OCI-M1 (cell line): ENCODE data around the gene NAA25.
"Not testable (repeated sequence)": the region's sequence is repeated elsewhere in the genome, so short reads cannot be mapped to it uniquely, and the experiment has no call there.

Source experiments
- DNase-seq: peaks from one replicate; lab custom pipeline; 2025; lab: John Stamatoyannopoulos, UW

Gene NAA25

DNA sequence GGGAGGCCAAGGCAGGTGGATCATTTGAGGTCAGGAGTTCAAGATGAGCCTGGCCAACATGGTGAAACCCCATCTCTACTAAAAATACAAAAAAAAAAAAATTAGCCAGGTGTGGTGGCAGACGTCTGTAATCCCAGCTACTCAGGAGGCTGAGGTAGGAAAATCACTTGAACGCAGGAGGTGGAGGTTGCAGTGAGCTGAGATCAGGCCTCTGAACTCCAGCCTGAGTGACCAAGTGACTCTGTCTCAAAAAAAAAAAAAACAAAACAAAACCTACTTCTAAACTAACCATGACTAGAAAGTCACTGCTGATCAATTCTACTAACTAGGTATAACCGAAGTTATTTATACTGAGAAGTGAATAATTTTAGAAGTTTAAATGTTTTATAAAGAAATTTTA, 99.0 kb downstream of the NAA25 start:
- DNase-seq, result not testable (repeated sequence)

DNA sequence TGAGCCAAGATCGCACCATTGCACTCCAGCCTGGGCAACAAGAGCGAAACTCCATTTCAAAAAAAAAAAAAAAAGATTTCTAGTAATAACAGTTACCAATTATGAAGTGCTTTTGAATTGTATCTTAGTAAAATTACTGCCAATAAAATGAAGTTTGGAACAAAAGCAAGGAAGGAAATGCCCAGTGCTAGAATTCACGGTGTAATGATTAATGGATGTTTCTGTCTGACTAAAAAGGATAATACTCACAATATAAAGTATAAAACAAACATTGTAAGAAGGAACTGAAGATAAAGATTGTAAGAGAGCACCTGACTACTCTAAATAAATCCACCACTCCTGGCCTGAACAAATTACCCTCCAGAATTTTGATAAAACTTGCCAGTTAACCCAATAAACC, 99.7 kb downstream of the NAA25 start:
- no peak for DNase-seq

DNA sequence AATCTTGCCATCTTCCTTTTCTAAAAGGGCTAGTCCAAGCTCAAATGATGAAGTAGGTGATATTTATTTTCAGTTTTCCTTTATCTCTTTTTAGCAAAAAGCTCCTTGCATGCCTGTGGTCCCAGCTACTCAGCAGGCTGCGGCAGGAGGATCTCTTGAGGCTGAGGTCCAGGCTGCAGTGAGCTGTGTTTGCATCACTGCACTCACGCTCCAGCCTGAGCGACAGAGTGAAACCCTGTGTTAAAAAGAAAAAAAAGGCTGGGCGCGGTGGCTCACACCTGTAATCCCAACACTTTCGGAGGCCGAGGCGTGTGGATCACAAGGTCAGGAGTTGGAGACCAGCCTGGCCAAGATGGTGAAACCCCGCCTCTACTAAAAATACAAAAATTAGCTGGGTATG, 100.6 kb downstream of the NAA25 start:
- peak; percentile 32 for DNase-seq

DNA sequence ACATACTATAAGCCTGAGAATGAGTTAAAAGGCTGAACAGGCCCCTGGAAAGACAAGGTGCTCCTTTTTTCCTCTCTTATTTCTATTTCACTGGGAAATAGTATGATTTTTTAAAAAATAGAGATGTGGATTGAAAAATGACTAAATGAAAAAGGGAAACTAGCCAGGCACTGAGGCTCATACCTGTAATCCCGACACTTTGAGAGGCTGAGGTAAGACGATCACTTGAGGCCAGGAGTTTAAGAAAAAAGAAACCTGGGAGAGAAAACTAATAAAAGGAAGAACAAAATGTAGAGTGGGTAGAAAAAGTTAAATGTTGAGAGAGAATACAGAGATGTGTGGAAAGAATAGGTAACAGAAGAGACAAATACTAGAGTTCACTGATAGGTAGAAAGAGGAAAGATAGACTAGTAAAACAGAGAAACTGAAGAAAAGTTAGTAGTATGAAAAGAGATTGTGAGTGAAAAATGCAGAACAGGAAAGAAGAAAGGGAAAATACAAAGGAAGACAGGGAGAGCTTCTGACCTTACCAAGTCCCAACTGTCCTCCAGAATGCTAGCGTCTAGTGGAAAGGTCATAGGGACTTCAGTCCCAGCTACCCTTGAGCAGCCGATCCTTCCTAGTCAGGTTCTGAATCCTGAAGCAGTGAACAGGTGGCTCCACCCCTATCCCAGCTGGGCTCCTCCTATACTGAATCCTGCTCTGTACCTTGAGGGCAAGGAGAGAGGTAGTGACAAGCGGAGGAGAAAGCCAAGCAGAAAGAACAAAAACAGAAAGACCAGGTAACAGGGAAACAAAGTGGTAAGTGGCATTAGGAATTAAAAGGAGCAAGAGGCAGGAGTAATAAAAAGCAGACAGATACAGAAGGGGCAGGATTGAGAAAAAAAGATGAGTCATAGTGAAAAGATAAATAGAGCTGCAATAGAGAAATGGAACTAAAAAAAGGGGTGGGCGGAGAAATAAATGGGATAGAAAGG, 102.9 kb downstream of the NAA25 start:
- DNase-seq, result peak; percentile 74

DNA sequence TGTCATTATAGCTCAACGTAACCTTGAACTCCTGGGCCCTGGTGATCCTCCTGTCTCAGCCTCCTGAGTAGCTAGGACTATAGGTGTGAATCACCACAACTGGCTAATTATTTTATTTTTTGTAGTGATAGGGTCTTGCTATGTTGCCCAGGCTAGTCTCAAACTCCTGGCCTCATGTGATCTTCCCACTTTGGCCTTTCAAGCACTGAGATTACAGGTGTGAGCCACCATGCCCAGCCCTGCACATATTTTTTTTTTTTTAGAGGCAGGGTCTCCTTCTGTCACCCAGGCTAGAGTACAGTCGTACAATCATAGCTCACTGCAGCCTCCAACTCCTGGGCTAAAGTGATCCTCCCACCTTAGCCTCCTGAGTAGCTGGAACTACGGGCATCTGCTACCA, 104.5 kb downstream of the NAA25 start:
- DNase-seq, result no peak

DNA sequence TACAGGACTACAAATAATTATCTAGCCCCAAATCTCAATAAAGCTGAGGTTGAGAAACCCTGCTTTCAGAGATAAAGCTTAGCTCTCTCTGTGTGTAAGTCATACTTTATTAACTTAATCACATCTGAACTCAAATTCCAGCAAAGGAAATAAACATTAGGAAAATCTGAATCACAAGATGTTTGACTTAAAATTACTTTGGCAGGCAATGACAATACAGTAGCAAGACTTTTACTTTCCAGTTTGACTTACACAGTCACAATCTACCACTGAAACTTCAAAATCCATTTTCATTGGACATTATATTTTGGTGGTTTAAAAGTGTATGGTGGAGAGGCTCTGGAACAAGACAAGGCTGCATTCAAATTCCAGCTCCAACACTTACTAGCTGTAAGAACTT, 107.0 kb downstream of the NAA25 start:
- peak; percentile 11 for DNase-seq

DNA sequence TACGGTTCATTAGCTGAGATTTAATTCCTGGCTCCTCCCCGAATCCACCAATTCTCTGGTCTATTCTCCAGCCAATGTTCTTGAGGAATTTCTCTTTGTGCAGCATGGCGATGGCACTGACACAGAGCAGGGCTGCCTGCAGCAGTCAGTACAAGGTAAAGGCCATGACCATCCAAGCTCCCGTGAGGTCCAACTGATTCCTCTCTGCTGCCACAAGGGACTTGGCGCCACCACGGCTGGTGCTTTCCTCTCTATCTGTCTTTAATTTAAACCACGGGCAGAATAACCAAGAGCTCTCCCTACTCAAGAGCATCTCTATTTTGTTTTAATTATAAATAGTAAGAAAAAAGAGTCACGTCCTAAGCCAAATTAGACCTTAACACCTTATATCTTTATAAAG, 107.8 kb downstream of the NAA25 start:
- no peak for DNase-seq

DNA sequence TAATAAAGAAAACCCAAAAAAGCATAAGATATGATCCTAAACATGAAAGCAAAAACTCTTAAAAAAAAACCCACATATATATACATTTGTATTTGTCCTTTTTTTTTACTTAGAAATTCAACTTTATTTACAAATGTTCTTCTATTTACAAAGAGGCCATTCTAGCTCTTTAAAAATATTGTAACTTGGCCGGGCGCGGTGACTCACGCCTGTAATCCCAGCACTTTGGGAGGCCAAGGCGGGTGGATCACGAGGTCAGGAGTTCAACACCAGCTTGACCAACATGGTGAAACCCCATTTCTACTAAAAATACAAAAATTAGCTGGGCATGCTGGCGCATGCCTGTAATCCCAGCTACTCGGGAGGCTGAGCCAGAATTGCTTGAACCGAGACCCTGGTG, 109.5 kb downstream of the NAA25 start:
- not testable (repeated sequence) for DNase-seq

DNA sequence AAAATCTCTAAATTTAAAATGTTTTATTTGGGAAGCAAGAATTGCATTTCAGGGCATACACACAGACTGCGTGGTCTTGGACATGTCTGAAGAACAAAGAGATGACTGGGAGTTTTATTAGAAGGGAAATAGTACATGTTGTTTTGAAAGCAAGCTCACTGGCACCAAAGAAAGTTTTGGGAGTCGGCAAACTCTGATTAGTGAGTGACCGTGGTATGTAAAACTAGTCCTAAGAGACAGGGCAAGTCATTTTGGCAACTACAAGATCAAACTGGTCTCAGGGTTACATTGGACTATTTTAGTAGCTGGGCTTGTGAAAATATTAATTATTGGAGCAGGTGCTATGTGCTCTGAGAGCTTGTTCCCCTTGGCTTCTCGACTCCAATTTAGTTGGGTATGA, 110.6 kb downstream of the NAA25 start:
- no peak for DNase-seq

DNA sequence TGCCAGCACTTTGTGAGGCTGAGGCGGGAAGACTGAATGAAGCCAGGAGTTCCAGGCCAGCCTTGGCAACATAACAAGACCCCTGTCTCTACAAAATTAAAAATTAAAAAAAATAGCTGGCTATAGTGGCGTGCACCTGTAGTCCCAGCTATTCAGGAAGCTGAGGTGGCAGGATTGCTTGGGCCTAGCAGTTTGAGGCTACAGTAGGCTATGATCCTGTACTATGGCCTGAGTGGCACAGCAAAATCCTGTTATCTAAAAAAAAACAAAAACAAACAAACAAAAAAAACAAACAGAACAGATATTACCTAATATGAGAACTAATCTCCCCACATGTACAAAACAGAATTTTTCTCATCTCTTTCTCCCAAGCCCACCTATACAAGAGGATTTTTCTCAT, 111.3 kb downstream of the NAA25 start:
- no peak for DNase-seq

DNA sequence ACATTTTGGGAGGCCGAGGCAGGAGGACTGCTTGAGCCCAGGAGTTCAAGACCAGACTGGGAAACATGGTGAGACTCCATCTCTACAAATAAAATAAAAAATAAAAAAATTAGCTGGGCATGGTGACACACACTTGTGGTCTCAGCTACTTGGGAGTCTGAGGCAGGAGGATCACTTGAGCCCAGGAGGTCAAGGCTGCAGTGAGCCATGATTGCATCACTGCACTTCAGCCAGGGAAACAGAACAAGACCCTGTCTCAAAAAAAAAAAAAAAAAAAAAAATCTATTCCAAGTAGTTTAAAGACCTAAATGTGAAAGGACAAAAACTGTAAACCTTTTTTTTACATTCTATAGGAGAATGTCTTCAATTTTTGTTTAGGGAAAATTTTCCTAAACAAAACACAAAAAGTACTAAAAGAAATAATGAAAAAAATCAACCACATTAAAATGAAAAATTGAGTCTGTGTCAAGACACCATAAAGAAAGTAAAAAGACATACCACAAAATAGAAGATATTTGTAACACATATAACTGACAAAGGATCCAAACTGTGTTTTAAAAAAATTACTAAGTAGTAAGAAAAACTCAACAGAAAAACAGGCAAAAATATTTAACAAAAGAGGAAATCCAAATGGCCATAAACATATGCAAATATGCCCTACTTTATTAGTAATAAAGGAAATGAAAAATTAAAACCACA, 112.7 kb downstream of the NAA25 start:
- DNase-seq, result no peak

DNA sequence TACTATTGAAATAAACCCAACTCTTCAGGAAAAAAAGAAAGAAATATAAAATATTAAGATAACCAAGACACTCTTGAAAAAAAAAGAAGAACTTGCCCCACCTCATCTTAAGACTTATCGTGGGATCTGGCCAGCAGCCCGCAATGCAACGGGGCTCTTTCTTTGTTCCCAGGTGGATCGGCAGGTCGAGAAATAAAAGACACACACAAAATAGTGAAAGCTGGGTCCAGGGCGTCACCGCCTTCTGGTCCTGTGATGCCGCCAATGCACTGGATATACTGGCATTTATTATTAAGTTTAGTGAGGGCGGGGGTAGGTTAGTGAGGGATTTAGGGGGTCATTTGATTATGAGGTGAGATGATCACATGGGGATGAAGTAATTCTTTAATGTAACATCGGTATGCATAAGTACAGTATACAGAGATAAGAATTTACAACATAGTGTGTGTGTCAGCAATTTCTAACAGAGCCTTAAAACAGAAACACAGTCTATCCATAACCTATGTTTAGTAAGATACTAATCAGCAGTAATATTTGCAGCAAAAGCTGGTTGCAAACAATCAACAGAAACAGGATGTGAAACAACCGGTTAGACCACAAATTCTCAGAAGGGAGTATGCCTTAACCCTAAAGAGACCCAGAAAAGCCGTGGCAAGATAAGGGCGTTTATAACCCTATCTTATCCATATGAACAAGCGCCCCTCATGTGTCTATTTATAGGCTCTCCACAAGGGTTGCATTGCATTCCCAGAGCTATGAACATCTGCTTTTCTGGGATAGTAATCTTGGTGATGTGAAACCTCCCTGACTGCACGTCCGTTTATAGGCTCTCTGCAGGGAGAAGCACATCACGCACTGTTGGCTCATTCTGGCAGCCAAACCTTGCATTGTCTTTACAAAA, 114.1 kb downstream of the NAA25 start:
- peak; percentile 92 for DNase-seq

DNA sequence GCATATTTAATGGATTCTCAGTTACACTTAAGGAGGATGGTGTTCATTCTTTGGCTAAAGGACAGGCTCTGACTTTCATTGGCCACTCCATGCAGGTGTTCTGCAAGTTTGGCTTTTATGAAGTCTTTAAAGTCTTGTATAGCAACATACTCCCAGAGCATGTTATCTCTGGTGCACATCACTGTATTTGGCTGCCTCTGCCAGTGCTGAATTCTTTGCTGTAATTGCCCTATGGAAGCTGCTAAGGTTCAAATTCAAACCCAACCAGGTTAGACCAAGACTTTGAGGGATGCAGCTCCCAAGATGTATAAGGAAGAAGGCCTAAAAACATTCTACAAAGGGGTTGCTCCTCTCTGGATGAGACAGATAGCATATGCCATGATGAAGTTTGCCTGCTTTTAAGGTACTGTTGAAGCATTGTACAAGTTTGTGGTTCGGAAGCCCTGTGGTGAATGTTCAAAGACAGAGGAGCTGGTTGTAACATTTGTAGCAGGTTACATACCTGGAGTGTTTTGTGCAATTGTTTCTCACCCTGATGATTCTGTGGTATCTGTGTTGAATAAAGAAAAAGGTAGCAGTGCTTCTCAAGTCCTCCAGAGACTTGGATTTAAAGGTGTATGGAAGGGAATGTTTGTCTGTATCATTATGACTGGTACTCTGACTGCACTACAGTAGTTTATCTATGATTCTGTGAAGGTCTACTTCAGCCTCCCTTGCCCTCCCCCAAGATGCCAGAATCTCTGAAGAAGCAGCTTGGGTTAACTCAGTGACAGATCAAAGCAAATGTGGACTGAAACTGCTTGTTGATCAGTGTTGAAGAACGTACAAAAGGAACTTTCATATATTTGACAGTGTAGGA, 115.1 kb downstream of the NAA25 start:
- peak; percentile 65 for DNase-seq

DNA sequence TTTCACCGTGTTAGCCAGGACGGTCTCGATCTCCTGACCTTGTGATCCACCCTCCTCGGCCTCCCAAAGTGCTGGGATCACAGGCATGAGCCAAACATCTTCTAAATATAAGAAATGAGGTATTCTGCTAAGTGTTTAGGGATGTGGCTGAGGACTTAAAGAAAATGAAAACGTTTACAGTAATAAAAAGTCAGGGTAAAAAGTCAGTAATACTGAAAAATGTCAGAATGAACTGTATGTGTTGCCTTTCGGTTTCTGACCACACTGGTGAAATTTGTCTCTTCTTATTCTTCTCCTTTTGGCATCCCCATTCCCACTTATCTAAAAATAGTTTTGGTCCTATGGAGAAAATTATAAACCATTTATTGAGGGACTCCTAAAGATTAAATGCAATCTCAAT, 116.1 kb downstream of the NAA25 start:
- no peak for DNase-seq

DNA sequence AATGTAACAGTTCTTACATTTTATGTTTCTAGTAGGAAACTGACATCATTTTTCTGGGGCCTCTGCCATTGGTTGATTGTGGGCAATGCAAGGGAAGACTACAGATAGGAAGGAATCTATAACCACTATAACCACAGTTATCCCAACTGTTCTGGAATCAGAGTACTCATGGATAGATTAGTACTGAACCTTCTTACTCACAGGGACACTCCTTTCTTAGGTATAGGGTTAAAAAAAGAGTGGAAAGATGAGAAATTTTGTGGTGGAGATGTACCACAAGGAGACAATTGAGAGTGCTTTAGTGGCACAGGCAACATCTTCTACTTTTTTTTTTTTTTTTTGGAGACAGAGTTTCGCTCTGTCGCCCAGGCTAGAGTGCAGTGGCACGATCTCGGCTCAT, 116.6 kb downstream of the NAA25 start:
- DNase-seq, result peak; percentile 36

DNA sequence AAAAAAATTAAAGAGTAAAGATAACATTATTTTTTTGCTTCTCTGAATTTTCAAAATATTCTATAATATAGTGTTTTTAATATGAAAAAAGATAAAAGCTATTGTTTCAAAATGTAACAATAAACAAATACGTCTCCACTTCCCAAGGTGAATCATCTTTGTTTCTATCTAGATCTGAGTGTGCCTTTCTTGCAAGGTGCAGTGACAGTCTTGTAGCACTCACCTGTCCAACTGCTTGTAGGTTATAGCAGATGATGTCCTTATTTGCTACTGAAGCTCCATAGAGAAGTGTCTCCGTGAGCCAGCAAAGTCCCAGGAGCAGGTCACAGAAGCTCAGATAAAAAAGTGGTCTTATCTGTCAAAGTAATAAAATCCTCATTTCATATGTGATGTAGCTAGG, 117.0 kb downstream of the NAA25 start:
- no peak for DNase-seq

DNA sequence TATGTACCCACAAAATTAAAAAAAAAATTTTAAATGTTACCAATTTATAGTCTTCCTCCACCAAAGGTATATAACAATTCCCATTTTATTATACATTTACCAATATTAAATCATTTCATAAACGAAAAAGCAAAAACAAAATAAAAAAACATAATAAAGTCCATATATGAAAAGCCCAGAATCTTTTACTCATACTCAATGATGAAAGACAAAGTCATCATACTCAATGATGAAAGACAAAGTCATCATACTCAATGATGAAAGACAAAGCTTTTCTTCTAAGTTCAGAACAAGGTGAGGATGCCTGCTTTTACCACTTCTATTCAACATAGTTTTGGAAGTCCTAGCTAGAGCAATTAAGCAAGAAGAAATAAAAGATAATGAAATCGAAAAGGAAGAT, 123.8 kb downstream of the NAA25 start:
- no peak for DNase-seq

DNA sequence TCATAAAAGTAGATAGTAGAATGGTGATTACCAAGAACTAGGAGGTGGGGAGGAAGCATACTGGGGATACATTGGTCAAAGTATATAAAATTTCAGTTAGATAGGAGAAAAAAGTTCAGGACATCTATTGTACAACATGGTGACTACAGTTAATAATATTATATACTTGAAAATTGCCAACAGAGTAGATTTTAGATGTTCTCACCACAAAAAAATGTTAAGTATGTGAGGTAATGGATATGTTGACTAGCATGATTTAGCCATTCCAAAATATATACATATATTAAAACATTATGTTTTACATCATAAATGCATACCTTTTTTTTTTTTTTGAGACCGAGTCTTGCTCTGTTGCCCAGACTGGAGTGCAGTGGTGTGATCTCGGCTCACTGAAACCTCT, 126.6 kb downstream of the NAA25 start:
- DNase-seq, result no peak

DNA sequence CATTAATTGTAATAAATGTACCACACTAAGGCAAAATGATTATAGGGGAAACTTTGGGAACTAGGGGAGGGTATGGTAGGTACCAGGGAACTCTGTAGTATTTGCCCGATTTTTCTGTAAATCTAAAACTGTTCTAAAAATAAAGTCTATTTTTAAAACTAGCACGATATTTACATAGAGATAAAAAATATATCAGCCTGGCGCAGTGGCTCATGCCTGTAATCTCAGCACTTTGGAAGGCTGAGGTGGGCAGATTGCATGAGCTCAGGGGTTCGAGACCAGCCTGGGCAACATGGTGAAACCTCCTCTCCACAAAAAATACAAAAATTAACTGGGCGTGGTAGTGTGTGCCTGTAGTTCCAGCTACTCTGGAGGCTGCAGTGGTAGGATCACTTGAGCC, 128.0 kb downstream of the NAA25 start:
- DNase-seq, result no peak

DNA sequence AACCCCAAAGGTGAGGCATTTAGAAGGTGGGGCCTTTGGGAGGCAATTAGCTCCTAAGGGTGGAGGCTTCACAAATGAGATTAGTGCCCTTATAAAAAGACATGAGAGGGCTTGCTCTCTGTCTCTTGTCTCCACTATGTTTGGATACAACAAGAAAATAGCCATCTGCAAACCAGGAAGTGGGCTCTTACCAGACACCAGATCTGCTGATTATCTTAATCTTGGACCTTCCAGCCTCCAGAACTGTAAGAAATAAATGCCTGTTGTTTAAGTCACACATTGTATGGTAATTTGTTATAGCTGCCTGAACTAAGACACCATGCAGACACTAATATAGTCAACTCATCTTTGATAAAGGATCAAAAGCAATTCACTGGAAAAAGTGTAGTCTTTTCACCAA, 130.0 kb downstream of the NAA25 start:
- DNase-seq, result peak; percentile 72

DNA sequence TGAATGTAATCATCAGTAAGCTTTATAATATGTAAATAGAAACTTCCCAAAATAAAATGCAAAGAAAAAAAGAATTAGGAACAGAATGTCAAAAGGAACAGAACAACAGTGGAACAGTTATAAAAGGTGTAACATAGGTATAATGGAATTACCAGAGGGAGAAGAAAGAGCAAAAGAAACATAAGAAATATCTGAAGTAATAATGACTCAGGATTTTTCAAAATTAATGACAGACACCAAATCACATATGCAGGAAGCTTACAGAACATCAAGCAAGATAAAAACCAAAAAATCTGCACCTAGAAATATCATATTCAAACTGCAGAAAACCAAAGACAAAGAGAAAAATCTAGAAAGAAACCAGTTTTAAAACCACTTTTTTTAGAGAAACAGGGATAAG, 131.7 kb downstream of the NAA25 start:
- peak; percentile 22 for DNase-seq
